Upper lobe of left lung (tissue), 4 donors: ENCODE measurements around the gene ATP9B.

Source experiments
- CTCF ChIP-seq, 6 experiments: fragments of 450-650 bp in 4 of 6; fragments of 200-600 bp in 2 of 6; sonication (generic) in 2 of 6; IDR thresholded peaks; one replicate each; pipeline ENCODE4 v1.5.1; 2016 to 2019; ENCODE audit warnings: antibody characterized with exemption in 6 of 6
- POLR2AphosphoS5 ChIP-seq, 2 donors: sonication (generic); formaldehyde crosslinking; IDR thresholded peaks; one replicate each; pipeline ENCODE4 v1.5.1; 2017; ENCODE audit warnings: antibody characterized with exemption in 2 of 2

GRCh38 chr18:79416022-79416676 is 347.0 kb downstream of the ATP9B start:
- no peak for TF ChIP-seq POLR2AphosphoS5 (IDR thresholded peaks at IDR 0.05)
- TF ChIP-seq CTCF (IDR thresholded peaks at IDR 0.05): no peak
